ENCODE data around the gene ANKRD13B.
A peak's percentile ranks its signal among the peaks of the same experiment; 100 is the strongest.

Gene ANKRD13B

GRCh38 chr17:29616300-29617048 lies 23.5 kb downstream of the ANKRD13B start:
- DNase-seq (ENCODE audit: low read depth): no peak

- DNase-seq (ENCODE audit: low read depth): peak; percentile 69
These were observed 24.2 kb downstream of the ANKRD13B start for GRCh38 chr17:29617125-29617480.

- DNase-seq (ENCODE audit: low read depth): peak; percentile 64
These were observed 24.7 kb downstream of the ANKRD13B start for GRCh38 chr17:29617481-29618271.

- DNase-seq (ENCODE audit: low read depth): no peak
These were observed 25.5 kb downstream of the ANKRD13B start for GRCh38 chr17:29618272-29619065.

GRCh38 chr17:29619251-29619650 lies 26.3 kb downstream of the ANKRD13B start:
- DNase-seq (ENCODE audit: low read depth): peak; percentile 66

- DNase-seq (ENCODE audit: low read depth): no peak
These were observed 27.3 kb downstream of the ANKRD13B start for GRCh38 chr17:29620271-29620670.

- DNase-seq (ENCODE audit: low read depth): no peak
These were observed 28.0 kb downstream of the ANKRD13B start for GRCh38 chr17:29620779-29621500.

GRCh38 chr17:29621751-29622194 lies 28.8 kb downstream of the ANKRD13B start:
- no peak for DNase-seq (ENCODE audit: low read depth)

GRCh38 chr17:29622337-29623282 lies 29.7 kb downstream of the ANKRD13B start, which contains the start of gene CORO6:
TSS of gene CORO6 (minus strand) at chr17:29622912. CDS start at chr17:29621421, 1,491 bp downstream.
- DNase-seq (ENCODE audit: low read depth): no peak

- DNase-seq (ENCODE audit: low read depth): no peak
These were observed 30.3 kb downstream of the ANKRD13B start for GRCh38 chr17:29623283-29623647.

- DNase-seq (ENCODE audit: low read depth): no peak
These were observed 31.7 kb downstream of the ANKRD13B start for GRCh38 chr17:29624586-29624985.

GRCh38 chr17:29625037-29625750 lies 32.3 kb downstream of the ANKRD13B start:
- DNase-seq (ENCODE audit: low read depth): peak; percentile 44

- DNase-seq (ENCODE audit: low read depth): no peak
These were observed 35.0 kb downstream of the ANKRD13B start for GRCh38 chr17:29627951-29628350.

GRCh38 chr17:29628644-29629043 lies 35.7 kb downstream of the ANKRD13B start:
- DNase-seq (ENCODE audit: low read depth): no peak

GRCh38 chr17:29629839-29630238 lies 36.9 kb downstream of the ANKRD13B start:
- no peak for DNase-seq (ENCODE audit: low read depth)

- no peak for DNase-seq (ENCODE audit: low read depth)
These were observed 37.8 kb downstream of the ANKRD13B start for GRCh38 chr17:29630630-29631193.

- DNase-seq (ENCODE audit: low read depth): no peak
These were observed 41.0 kb downstream of the ANKRD13B start for GRCh38 chr17:29633886-29634285.

GRCh38 chr17:29640413-29640812 lies 47.5 kb downstream of the ANKRD13B start:
- DNase-seq (ENCODE audit: low read depth): peak; percentile 54

GRCh38 chr17:29640981-29641642 lies 48.2 kb downstream of the ANKRD13B start:
- no peak for DNase-seq (ENCODE audit: low read depth)
